A549 (cell line): ENCODE results near the gene TMEM183A. TPM values are rescaled to one million over a fixed set of nuclear protein-coding genes. Genes with fewer than 3 reads are reported as not detected.

ENCODE experiments used
- ATAC-seq, 2 experiments: fragments of 200-7000 bp in 1 of 2; fragments of >200 bp in 1 of 2; cut with Nextera tagmentation in 1 of 2; cut with Tn5 transposase in 1 of 2; 3 replicates each; pipeline versions ENCODE4 v1.8.0 to v1.9.1; 2018 to 2020; ENCODE audit warnings: mild to moderate bottlenecking in 1 of 2, moderate library complexity in 1 of 2
- CTCF ChIA-PET: fragments of 300-600 bp; sonication (Branson Sonifier 250); formaldehyde crosslinking; extraction: SDS; loops from one replicate; lab custom pipeline; 2021; ENCODE audit warnings: antibody characterized with exemption, inconsistent platforms; lab: Yijun Ruan, JAX
- POLR2A ChIA-PET: fragments of 350-600 bp; formaldehyde crosslinking; extraction: SDS; loops from one replicate; lab custom pipeline; 2021; ENCODE audit warnings: antibody characterized with exemption, inconsistent platforms; lab: Yijun Ruan, JAX
- DNase-seq, 2 experiments: peaks; one replicate each; pipeline versions ENCODE4 v3.0.0 to v3.0.0-alpha.2; 2011 to 2016; ENCODE audit warnings: low read depth in 1 of 2, low spot score in 1 of 2
- FAIRE-seq: peaks from 2 replicates; lab custom pipeline; 2011; peaks lifted over from hg19 to GRCh38; lab: Jason Lieb, UNC
- H3K27ac ChIP-seq, 2 experiments: fragments of >200 bp; sonication (Bioruptor Twin); formaldehyde crosslinking; 3 replicates each; pipeline ENCODE4 v1.5.1; 2016 to 2017
- H3K4me1 ChIP-seq: fragments of >200 bp; sonication (Bioruptor Twin); formaldehyde crosslinking; 3 replicates; pipeline ENCODE4 v1.6.1; 2016
- H3K4me2 ChIP-seq: fragments of >200 bp; sonication (Bioruptor Twin); formaldehyde crosslinking; 3 replicates; pipeline ENCODE4 v1.6.1; 2016
- H3K4me3 ChIP-seq: fragments of >200 bp; sonication (Bioruptor Twin); formaldehyde crosslinking; 3 replicates; pipeline ENCODE4 v1.5.1; 2016
- H3K9me3 ChIP-seq: fragments of >200 bp; sonication (Bioruptor Twin); formaldehyde crosslinking; 3 replicates; pipeline ENCODE4 v1.6.1; 2016
- BCL3 ChIP-seq: fragments of >200 bp; sonication (Bioruptor Twin); formaldehyde crosslinking; IDR thresholded peaks from 3 replicates; pipeline ENCODE4 v1.6.1; 2016
- BHLHE40 ChIP-seq: IDR thresholded peaks from 2 replicates; pipeline ENCODE4 v1.6.1; 2012; ENCODE audit warnings: low read depth, low read length, inconsistent platforms
- CHD2 ChIP-seq: fragments of 150-350 bp; IDR thresholded peaks from 2 replicates; pipeline ENCODE4 v1.6.1; 2014; ENCODE audit warnings: low read length; ENCODE audit not compliant: partially characterized antibody
- CTCF ChIP-seq: fragments of >200 bp; sonication (Bioruptor Twin); formaldehyde crosslinking; IDR thresholded peaks from 3 replicates; pipeline ENCODE4 v1.5.1; 2016
- EP300 ChIP-seq, 2 experiments: fragments of >200 bp; sonication (Bioruptor Twin); formaldehyde crosslinking; IDR thresholded peaks; 2 replicates in 1 of 2; 3 replicates in 1 of 2; pipeline ENCODE4 v1.6.1; 2016 to 2017
- FOXS1 ChIP-seq: fragments of 250-450 bp; sonication (Bioruptor Pico); IDR thresholded peaks from 2 replicates; pipeline ENCODE4 v1.5.0; 2020; ENCODE audit warnings: mild to moderate bottlenecking, moderate library complexity
- HDAC2 ChIP-seq: fragments of 200-600 bp; sonication (generic); IDR thresholded peaks from 2 replicates; pipeline ENCODE4 v1.6.1; 2016
- HEYL ChIP-seq: fragments of 250-450 bp; sonication (Bioruptor Pico); IDR thresholded peaks from 2 replicates; pipeline ENCODE4 v1.8.0; 2021; ENCODE audit warnings: mild to moderate bottlenecking, moderate library complexity
- HOXA7 ChIP-seq: fragments of 250-450 bp; sonication (Bioruptor Pico); IDR thresholded peaks from 2 replicates; pipeline ENCODE4 v1.5.0; 2020; ENCODE audit warnings: mild to moderate bottlenecking, moderate library complexity
- JUNB ChIP-seq: fragments of >200 bp; sonication (Bioruptor Twin); formaldehyde crosslinking; IDR thresholded peaks from 2 replicates; pipeline ENCODE4 v1.6.1; 2016
- MAFK ChIP-seq: fragments of 450-650 bp; IDR thresholded peaks from 2 replicates; pipeline ENCODE4 v1.6.1; 2014; ENCODE audit not compliant: partially characterized antibody
- MYC ChIP-seq: IDR thresholded peaks from 2 replicates; pipeline ENCODE4 v1.6.1; 2012; ENCODE audit warnings: mild to moderate bottlenecking, inconsistent platforms, low read length, improper control_type of control experiment, borderline replicate concordance
- NFE2L2 ChIP-seq: fragments of 150-350 bp; conservative IDR thresholded peaks from 2 replicates; pipeline ENCODE4 v1.6.1; 2014; ENCODE audit warnings: low read length
- NPAS2 ChIP-seq: fragments of 250-450 bp; sonication (Bioruptor Pico); IDR thresholded peaks from 2 replicates; pipeline ENCODE4 v1.8.0; 2022; ENCODE audit warnings: mild to moderate bottlenecking, moderate library complexity, borderline replicate concordance
- RAD21 ChIP-seq, 2 experiments: fragments of >200 bp in 1 of 2; sonication (Bioruptor Twin) in 1 of 2; formaldehyde crosslinking in 1 of 2; IDR thresholded peaks in 1 of 2; conservative IDR thresholded peaks in 1 of 2; 2 replicates in 1 of 2; 3 replicates in 1 of 2; pipeline ENCODE4 v1.6.1; 2012 to 2018; ENCODE audit warnings: inconsistent platforms in 1 of 2
- RARB ChIP-seq: fragments of 250-450 bp; sonication (Bioruptor Pico); IDR thresholded peaks from 2 replicates; pipeline ENCODE4 v1.8.0; 2021; ENCODE audit warnings: mild to moderate bottlenecking, moderate library complexity
- RNF2 ChIP-seq: fragments of 200-600 bp; sonication (generic); IDR thresholded peaks from 2 replicates; pipeline ENCODE4 v1.6.1; 2016; ENCODE audit warnings: low read depth, mild to moderate bottlenecking, antibody characterized with exemption, moderate library complexity, borderline replicate concordance
- SMC3 ChIP-seq: fragments of >200 bp; sonication (Bioruptor Twin); formaldehyde crosslinking; IDR thresholded peaks from 3 replicates; pipeline ENCODE4 v1.6.1; 2018; ENCODE audit warnings: inconsistent platforms
- USF2 ChIP-seq: fragments of 450-650 bp; IDR thresholded peaks from 2 replicates; pipeline ENCODE4 v1.6.1; 2014; ENCODE audit warnings: antibody characterized with exemption
- ZC3H11A ChIP-seq: fragments of 450-650 bp; IDR thresholded peaks from 2 replicates; pipeline ENCODE4 v1.6.1; 2014; ENCODE audit warnings: antibody characterized with exemption, mild to moderate bottlenecking
- ZNF302 ChIP-seq: fragments of 250-450 bp; sonication (Bioruptor Pico); IDR thresholded peaks from 2 replicates; pipeline ENCODE4 v1.9.0; 2021; ENCODE audit warnings: inconsistent platforms, mild to moderate bottlenecking, moderate library complexity
- WGBS: methylation state at CpG from one replicate; pipeline ENCODE4 v1.1.6; 2017; ENCODE audit errors: missing lambda C conversion rate; 5-methylcytosine and 5-hydroxymethylcytosine counted together
- polyA plus RNA-seq, 4 experiments: library from polyadenylated mRNA; depleted of rRNA in 3 of 4; stranded (reverse); fragments of >200 nt; fragmentation: RNase III in 1 of 4; extraction: RNeasy Plus Mini Kit Qiagen cat#74134 plus additional on column Dnase treatment in 1 of 4; gene quantifications; 2 replicates in 3 of 4; 3 replicates in 1 of 4; pipeline ENCODE4 v1.2.3, GENCODE V29; 2011 to 2017
- TF ChIP-seq, protein P1 (sequence below): IDR thresholded peaks from 2 replicates; pipeline ENCODE4 v1.6.1; 2012

The TMEM183A gene
- polyA plus RNA-seq, 2 of the 4 experiments (the other 2 are of a cell fraction): 48.4 to 114 TPM

- no peak overlapping the region for H3K27ac ChIP-seq
- no peaks in the 10 kb centered on the region for H3K9me3 ChIP-seq
- CTCF ChIA-PET: interaction anchor here (0.5 to 2.5 kb wide), 4 partner anchors 8 to 243 kb away, joined by 3 to 18 read pairs (median 4); no protein-coding TSS in a partner anchor
- ATAC-seq (no peak), FAIRE-seq (no peak), DNase-seq (no peak)
- POLR2A ChIA-PET: no interaction called here
- no peak for TF ChIP-seq CTCF
- TF ChIP-seq, protein P1, sequence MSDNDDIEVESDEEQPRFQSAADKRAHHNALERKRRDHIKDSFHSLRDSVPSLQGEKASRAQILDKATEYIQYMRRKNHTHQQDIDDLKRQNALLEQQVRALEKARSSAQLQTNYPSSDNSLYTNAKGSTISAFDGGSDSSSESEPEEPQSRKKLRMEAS: no peak
- no peak overlapping the region for H3K4me3 ChIP-seq
- no peak overlapping the region for H3K4me2 ChIP-seq
- H3K4me1 ChIP-seq: no peaks in the 10 kb centered on the region
Observed at GRCh38 chr1:202991112-202991511, 16.1 kb upstream of the TMEM183A start.

DNA sequence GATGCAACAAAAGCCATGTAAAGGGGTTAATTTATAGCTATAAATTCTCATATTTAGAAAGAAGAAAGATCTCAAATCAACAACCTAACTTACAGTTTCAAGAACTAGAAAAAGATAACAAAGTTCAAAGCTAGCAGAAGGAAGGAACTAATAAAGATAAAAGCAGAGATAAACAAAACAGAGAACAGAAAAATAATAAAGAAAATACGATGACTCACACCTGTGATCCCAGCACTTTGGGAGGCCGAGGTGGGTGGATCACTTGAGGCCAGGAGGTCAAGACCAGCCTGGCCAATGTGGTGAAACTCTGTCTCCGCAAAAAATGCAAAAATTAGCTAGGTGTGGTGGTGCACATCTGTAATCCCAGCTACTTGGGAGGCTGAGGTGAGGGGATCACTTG is 12.4 kb upstream of the TMEM183A start:
- Histone ChIP-seq H3K27ac (no peak overlapping the region), H3K9me3 (no peaks in the 10 kb centered on the region), H3K4me1 (no peaks in the 10 kb centered on the region), H3K4me3 (no peak overlapping the region), H3K4me2 (no peak overlapping the region)
- ATAC-seq (no peak), DNase-seq (no peak), FAIRE-seq (no peak)
- TF ChIP-seq CHD2 (no peak), USF2 (no peak), HDAC2 (no peak), MAFK (no peak)
- POLR2A ChIA-PET: interaction anchor here (1.6 kb wide), 1 partner anchor 13 kb away, joined by 6 read pairs; the partner anchor contains the start of gene TMEM183A
- WGBS: 6% methylated on average over 3 of the region's 3 CpGs
- CTCF ChIA-PET: interaction anchor here (0.6 to 1.3 kb wide), 3 partner anchors 17 to 108 kb away, joined by 3 to 6 read pairs (median 4); no protein-coding TSS in a partner anchor

- CTCF ChIA-PET: interaction anchor here (0.6 to 3.8 kb wide), 42 partner anchors 8 to 735 kb away, joined by 3 to 28 read pairs (median 4); partner anchors contain the start of gene TMEM183A
- H3K4me1 ChIP-seq: no peaks in the 10 kb centered on the region
- WGBS: 34% methylated on average over 14 of the region's 14 CpGs
- H3K4me3 ChIP-seq: no peak overlapping the region
- peak overlapping the region; percentile 61 for H3K4me2 ChIP-seq
- ATAC-seq (peak; percentile 34 to 71; a peak in 3 of 6 replicates), DNase-seq (peak; percentile 25 to 60), FAIRE-seq (no peak)
- no peaks in the 10 kb centered on the region for H3K9me3 ChIP-seq
- POLR2A ChIA-PET: no interaction called here
- peak overlapping the region in 1 of 2 experiments; percentile 9; a peak in 1 of 6 replicates for H3K27ac ChIP-seq
- no peak for TF ChIP-seq NFE2L2
- TF ChIP-seq ZNF302 (CRISPR knock-in tag): no peak
- TF ChIP-seq BHLHE40: no peak
- TF ChIP-seq CTCF: peak; percentile 93
- no peak for TF ChIP-seq ZC3H11A
- no peak for TF ChIP-seq USF2
- TF ChIP-seq RAD21 (conservative IDR thresholded peaks at IDR 0.05 in 1 of 2, IDR thresholded peaks at IDR 0.05 in 1 of 2): peak; percentile 80 to 83
- no peak for TF ChIP-seq MYC
- TF ChIP-seq HEYL (CRISPR knock-in tag): no peak
- no peak for TF ChIP-seq JUNB
- no peak for TF ChIP-seq RNF2
- TF ChIP-seq HOXA7 (CRISPR knock-in tag): no peak
- no peak for TF ChIP-seq FOXS1 (CRISPR knock-in tag)
- TF ChIP-seq EP300 (IDR thresholded peaks at IDR 0.05): no peak
- TF ChIP-seq RARB (CRISPR knock-in tag): no peak
- TF ChIP-seq CHD2: no peak
- TF ChIP-seq HDAC2: no peak
- no peak for TF ChIP-seq NPAS2 (CRISPR knock-in tag)
- peak; percentile 67 for TF ChIP-seq SMC3
- TF ChIP-seq BCL3: no peak
Observed at GRCh38 chr1:202998836-202999750, 8.1 kb upstream of the TMEM183A start.
